Measurements from ENCODE around the gene BPHL.
"Not testable (repeated sequence)": the region's sequence is repeated elsewhere in the genome, so short reads cannot be mapped to it uniquely, and the experiment has no call there.

Gene BPHL

GRCh38 chr6:3119040-3119723, 671 bp downstream of the BPHL start:
- FAIRE-seq (no peak), DNase-seq (ENCODE audit: insufficient read length, low spot score) (peak; percentile 16)

- DNase-seq (ENCODE audit: insufficient read length, low spot score), result no peak
- FAIRE-seq, result no peak
Observed at GRCh38 chr6:3120765-3121089, 2.2 kb downstream of the BPHL start.

- FAIRE-seq, result no peak
- no peak for DNase-seq (ENCODE audit: insufficient read length, low spot score)
Observed at GRCh38 chr6:3122823-3123182, 4.3 kb downstream of the BPHL start.

- FAIRE-seq, result no peak
Observed at GRCh38 chr6:3124667-3125066, 6.2 kb downstream of the BPHL start.

GRCh38 chr6:3125815-3126214, 7.3 kb downstream of the BPHL start:
- no peak for DNase-seq (ENCODE audit: insufficient read length, low spot score)
- no peak for FAIRE-seq

More at GRCh38 chr6:3124667-3125066, 6.2 kb downstream of the BPHL start:
- no peak for DNase-seq (ENCODE audit: insufficient read length, low spot score)

GRCh38 chr6:3128356-3129108, 10.0 kb downstream of the BPHL start:
- FAIRE-seq, result no peak
- DNase-seq (ENCODE audit: insufficient read length, low spot score), result no peak

- DNase-seq (ENCODE audit: insufficient read length, low spot score), result no peak
- FAIRE-seq, result no peak
Observed at GRCh38 chr6:3131695-3132094, 13.2 kb downstream of the BPHL start.

GRCh38 chr6:3133515-3133914, 15.0 kb downstream of the BPHL start:
- DNase-seq (ENCODE audit: insufficient read length, low spot score) (no peak), FAIRE-seq (no peak)

- DNase-seq (ENCODE audit: insufficient read length, low spot score), result no peak
- FAIRE-seq, result no peak
Observed at GRCh38 chr6:3135668-3136291, 17.3 kb downstream of the BPHL start.

- no peak for DNase-seq (ENCODE audit: insufficient read length, low spot score)
- FAIRE-seq, result no peak
Observed at GRCh38 chr6:3136292-3137011, 17.9 kb downstream of the BPHL start.

GRCh38 chr6:3137057-3137777, 18.7 kb downstream of the BPHL start:
- DNase-seq (ENCODE audit: insufficient read length, low spot score), result no peak
- FAIRE-seq, result no peak

- FAIRE-seq; DNase-seq (ENCODE audit: insufficient read length, low spot score): not testable (repeated sequence)
Observed at GRCh38 chr6:3137873-3138272, 19.4 kb downstream of the BPHL start.

- FAIRE-seq (no peak), DNase-seq (ENCODE audit: insufficient read length, low spot score) (no peak)
Observed at GRCh38 chr6:3138341-3138740, 19.8 kb downstream of the BPHL start.

GRCh38 chr6:3139090-3139903, 20.8 kb downstream of the BPHL start:
- FAIRE-seq (no peak), DNase-seq (ENCODE audit: insufficient read length, low spot score) (no peak)

- FAIRE-seq (no peak), DNase-seq (ENCODE audit: insufficient read length, low spot score) (no peak)
Observed at GRCh38 chr6:3140201-3140600, 21.7 kb downstream of the BPHL start.

- FAIRE-seq (no peak), DNase-seq (ENCODE audit: insufficient read length, low spot score) (no peak)
Observed at GRCh38 chr6:3142536-3142935, 24.0 kb downstream of the BPHL start.

- DNase-seq (ENCODE audit: insufficient read length, low spot score) (no peak), FAIRE-seq (no peak)
Observed at GRCh38 chr6:3143158-3143557, 24.6 kb downstream of the BPHL start.

- no peak for DNase-seq (ENCODE audit: insufficient read length, low spot score)
- FAIRE-seq, result no peak
Observed at GRCh38 chr6:3144571-3144970, 26.1 kb downstream of the BPHL start.

GRCh38 chr6:3147914-3148757, 29.6 kb downstream of the BPHL start:
- FAIRE-seq, result no peak
- DNase-seq (ENCODE audit: insufficient read length, low spot score), result no peak
